Tracheal epithelial cell (primary cell): ENCODE measurements around the gene MTCP1. TPM values are rescaled to one million over a fixed set of nuclear protein-coding genes. Genes with fewer than 3 reads are reported as not detected.

Experiments used
- total RNA-seq: library from RNA; depleted of rRNA; stranded (reverse); fragments of >200 nt; gene quantifications from 2 replicates; pipeline ENCODE4 v1.2.1, GENCODE V29; 2014

The MTCP1 gene, protein sequence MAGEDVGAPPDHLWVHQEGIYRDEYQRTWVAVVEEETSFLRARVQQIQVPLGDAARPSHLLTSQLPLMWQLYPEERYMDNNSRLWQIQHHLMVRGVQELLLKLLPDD
- total RNA-seq, result 1.9 and 7.2 TPM in 2 replicates

DNA sequence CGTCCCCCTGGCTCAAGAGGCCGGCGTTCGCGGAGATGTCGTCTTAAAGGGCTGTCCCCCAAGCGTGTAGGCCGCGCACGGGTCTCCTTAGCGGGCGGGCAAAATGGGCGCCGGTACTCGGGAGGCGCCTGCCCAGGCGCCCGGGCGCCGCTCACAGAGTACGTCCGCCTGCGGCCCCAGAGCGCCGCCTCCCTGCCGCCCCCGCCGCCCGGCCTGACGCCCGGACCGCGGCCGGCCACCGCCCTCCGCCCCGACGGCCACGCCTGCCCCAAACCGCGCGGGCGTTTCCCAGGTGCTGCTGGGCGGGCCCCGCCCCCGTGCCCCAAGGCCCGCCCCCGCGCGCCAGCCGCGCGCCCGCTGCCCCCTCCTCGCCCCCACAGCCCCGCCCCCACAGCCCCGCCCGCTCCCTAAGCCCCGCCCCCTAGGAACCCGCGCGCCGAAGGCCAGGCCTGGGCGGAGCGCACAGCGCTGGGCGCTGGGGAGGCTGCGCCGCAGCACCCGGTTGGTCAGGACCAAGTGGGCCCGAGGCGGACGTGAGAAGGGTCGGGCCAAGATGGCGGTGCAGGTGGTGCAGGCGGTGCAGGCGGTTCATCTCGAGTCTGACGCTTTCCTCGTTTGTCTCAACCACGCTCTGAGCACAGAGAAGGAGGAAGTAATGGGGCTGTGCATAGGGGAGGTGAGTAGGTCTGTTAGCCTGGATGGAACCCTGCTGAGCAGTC, at the start of gene MTCP1, which contains the start of the genes BRCC3 and CMC4:
MTCP1 (minus strand) TSS at position 162 of the 719 bp plus-strand sequence. CDS start 5,126 bp downstream, outside the sequence.
BRCC3 (plus strand) TSS at position 534 of the 719 bp plus-strand sequence; CDS start at position 554, 20 bp downstream.
CMC4 (minus strand) TSS at position 162 of the 719 bp plus-strand sequence. CDS start 7,113 bp downstream, outside the sequence.

DNA sequence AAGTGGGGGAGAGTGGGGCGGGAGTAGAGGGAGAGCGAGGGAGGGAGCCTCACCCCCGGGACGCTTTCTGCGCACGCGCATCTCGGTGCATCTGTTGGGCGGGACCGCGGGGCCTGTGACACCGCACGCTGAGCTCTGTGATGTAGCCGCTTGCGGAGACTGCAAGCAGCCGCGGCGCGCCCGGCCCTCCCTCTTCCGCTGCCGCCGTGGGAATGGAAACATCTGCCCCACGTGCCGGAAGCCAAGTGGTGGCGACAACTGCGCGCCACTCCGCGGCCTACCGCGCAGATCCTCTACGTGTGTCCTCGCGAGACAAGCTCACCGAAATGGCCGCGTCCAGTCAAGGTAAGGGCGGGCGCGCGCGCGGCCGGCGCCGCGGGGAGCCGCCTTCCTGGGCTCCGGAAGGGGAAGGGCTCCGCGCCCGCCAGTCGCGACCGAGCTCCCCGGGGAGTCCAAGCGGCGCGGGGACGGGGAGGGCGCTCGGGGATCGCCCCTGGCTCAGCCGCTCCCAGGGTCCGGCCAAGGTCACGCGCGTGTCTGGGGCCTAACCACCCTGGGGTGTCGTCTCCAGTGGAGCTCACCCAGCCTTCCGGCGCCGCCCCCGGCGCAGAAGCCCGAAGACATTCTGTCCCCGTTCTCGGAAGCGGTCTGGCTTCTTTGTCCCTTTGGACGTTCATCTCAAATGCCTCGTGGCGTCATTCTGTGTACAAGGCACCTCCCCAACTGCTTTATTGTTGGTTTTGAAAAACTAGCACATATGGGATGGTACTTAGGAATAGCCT, 44.0 kb downstream of the MTCP1 start, which contains the start of gene FUNDC2:
FUNDC2 (plus strand) TSS at position 118 of the 782 bp plus-strand sequence; CDS start at position 213, 95 bp downstream.

DNA sequence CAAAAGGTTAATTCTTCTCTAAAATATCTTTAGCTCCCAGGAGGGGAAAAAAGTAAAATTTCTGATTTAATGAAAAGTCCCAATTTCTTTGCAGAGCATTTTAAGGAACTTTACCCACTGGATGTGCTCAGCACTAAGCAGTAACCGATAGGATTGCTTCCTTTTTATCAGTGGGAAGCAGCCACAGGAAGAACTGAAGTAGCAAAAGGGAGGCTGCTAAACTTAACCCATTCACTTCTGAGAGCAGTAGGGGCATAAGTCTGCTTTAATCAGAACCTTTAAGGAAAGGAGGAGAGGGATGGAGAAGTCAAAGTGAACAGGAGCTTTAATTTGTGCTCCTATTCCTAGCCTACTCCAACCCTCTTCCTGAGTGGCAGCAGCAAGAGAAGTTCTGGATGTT, 48.4 kb downstream of the MTCP1 start, which contains the start of gene F8:
F8 (minus strand) TSS at position 139 of the 400 bp plus-strand sequence. CDS start 171 bp downstream, outside the sequence.

Other genes starting within 250 kb of the MTCP1 start
- not detected in 2 replicates for gene SMIM9, start 236.5 kb downstream of the MTCP1 start, total RNA-seq
- gene F8A1, start 184.8 kb downstream of the MTCP1 start, total RNA-seq, result 3.9 TPM in 1 of 2 replicates, not detected in the other
- 0.64 and 1.4 TPM in 2 replicates for gene F8, start 48.4 kb downstream of the MTCP1 start, total RNA-seq
- gene FUNDC2, start 44.3 kb downstream of the MTCP1 start, total RNA-seq, result 42.4 and 60.7 TPM in 2 replicates
- gene CMC4, start within 50 bp of the MTCP1 start, total RNA-seq, result 11.1 and 15.8 TPM in 2 replicates
- 10.0 and 10.6 TPM in 2 replicates for gene BRCC3, start 372 bp upstream of the MTCP1 start, total RNA-seq
- 58.8 and 76.5 TPM in 2 replicates for gene VBP1, start 145.3 kb upstream of the MTCP1 start, total RNA-seq
- gene RAB39B, start 193.4 kb upstream of the MTCP1 start, total RNA-seq, result under 0.01 and 0.21 TPM in 2 replicates